GM12878 (cell line): ENCODE data around the gene KIRREL3. TPM values are rescaled to one million over a fixed set of nuclear protein-coding genes. Genes with fewer than 3 reads are reported as not detected.

Experiments used
- ATAC-seq: fragments of 200-7000 bp; cut with Tn5 transposase; 3 replicates; pipeline ENCODE4 v1.9.1; 2020; ENCODE audit warnings: mild to moderate bottlenecking, moderate library complexity
- BruUV-seq: library from RNA; stranded (reverse); fragments of 400-500 nt; replicated peaks from 2 replicates; lab custom pipeline; 2021; lab: Mats Ljungman, UMichigan
- CTCF ChIA-PET: fragments of 300-600 bp; sonication (Branson Sonifier 250); formaldehyde crosslinking; extraction: SDS; loops from one replicate; lab custom pipeline; 2021; ENCODE audit warnings: inconsistent platforms; lab: Yijun Ruan, JAX
- POLR2A ChIA-PET: fragments of 350-600 bp; formaldehyde crosslinking; extraction: SDS; loops from one replicate; lab custom pipeline; 2021; ENCODE audit warnings: inconsistent platforms; lab: Charles Lee
- RAD21 ChIA-PET: fragments of 300-600 bp; sonication (Branson Sonifier 250); formaldehyde crosslinking; loops from one replicate; lab custom pipeline; 2023; ENCODE audit warnings: antibody characterized with exemption; ENCODE audit not compliant: unreplicated experiment; lab: Charles Lee
- SMC1A ChIA-PET: fragments of 300-600 bp; sonication (Branson Sonifier 250); formaldehyde crosslinking; loops from one replicate; lab custom pipeline; 2023; ENCODE audit not compliant: unreplicated experiment, uncharacterized antibody; lab: Charles Lee
- DNase-seq: peaks from one replicate; pipeline ENCODE4 v3.0.0-alpha.2; 2011; ENCODE audit warnings: low read depth, low spot score
- FAIRE-seq: peaks from 3 replicates; lab custom pipeline; 2011; peaks lifted over from hg19 to GRCh38; lab: Jason Lieb, UNC
- H2AFZ ChIP-seq: 2 replicates; pipeline ENCODE4 v1.6.0; 2011; ENCODE audit warnings: low read depth, low read length, control low read depth; ENCODE audit not compliant: control insufficient read depth
- H3K27ac ChIP-seq: 2 replicates; pipeline ENCODE4 v1.5.1; 2011; ENCODE audit warnings: control low read depth; ENCODE audit not compliant: control insufficient read depth, insufficient read depth
- H3K27me3 ChIP-seq, 2 experiments: replicated peaks in 1 of 2; 2 replicates each; pipeline versions ENCODE4 v1.6.0 to v1.6.1; 2011; ENCODE audit warnings: low read length in 1 of 2; ENCODE audit not compliant: control insufficient read depth in 2 of 2, insufficient read depth in 2 of 2
- H3K36me3 ChIP-seq, 2 experiments: 2 replicates each; pipeline ENCODE4 v1.5.1; 2011; ENCODE audit warnings: low read length in 1 of 2; ENCODE audit not compliant: control insufficient read depth in 2 of 2, insufficient read depth in 2 of 2
- H3K4me1 ChIP-seq: 2 replicates; pipeline ENCODE4 v1.6.1; 2011; ENCODE audit warnings: mild to moderate bottlenecking, low read length, moderate library complexity, mixed read lengths; ENCODE audit not compliant: control insufficient read depth, insufficient read depth
- H3K4me2 ChIP-seq: 2 replicates; pipeline ENCODE4 v1.6.0; 2011; ENCODE audit warnings: control low read depth; ENCODE audit not compliant: control insufficient read depth, insufficient read depth
- H3K4me3 ChIP-seq: fragments of 200-600 bp; sonication (generic); 2 replicates; pipeline ENCODE4 v1.5.1; 2016
- H3K79me2 ChIP-seq: 2 replicates; pipeline ENCODE4 v1.6.0; 2011; ENCODE audit warnings: low read length; ENCODE audit not compliant: control insufficient read depth, insufficient read depth
- H3K9ac ChIP-seq: 2 replicates; pipeline ENCODE4 v1.8.0; 2011; ENCODE audit warnings: low read length, control low read depth, mixed read lengths; ENCODE audit not compliant: control insufficient read depth, insufficient read depth
- H3K9me3 ChIP-seq: replicated peaks from 3 replicates; pipeline ENCODE4 v1.5.1; 2011; ENCODE audit warnings: mild to moderate bottlenecking, low read length; ENCODE audit not compliant: control insufficient read depth, insufficient read depth
- H4K20me1 ChIP-seq: 2 replicates; pipeline ENCODE4 v1.6.0; 2011; ENCODE audit not compliant: control insufficient read depth, insufficient read depth
- ATF7 ChIP-seq: fragments of 450-650 bp; IDR thresholded peaks from 2 replicates; pipeline ENCODE4 v1.6.1; 2016; ENCODE audit warnings: low read depth, mild to moderate bottlenecking
- BRCA1 ChIP-seq: IDR thresholded peaks from 2 replicates; pipeline ENCODE4 v1.6.1; 2011; ENCODE audit warnings: low read depth, low read length, improper control_type of control experiment
- FOS ChIP-seq: IDR thresholded peaks from 3 replicates; pipeline ENCODE4 v1.6.1; 2011; ENCODE audit warnings: borderline replicate concordance; ENCODE audit not compliant: insufficient read length; ENCODE audit errors: extremely low read depth
- NBN ChIP-seq: fragments of 450-650 bp; IDR thresholded peaks from 2 replicates; pipeline ENCODE4 v1.6.1; 2016
- PAX8 ChIP-seq: fragments of 450-650 bp; IDR thresholded peaks from 2 replicates; pipeline ENCODE4 v1.6.1; 2017; ENCODE audit warnings: mild to moderate bottlenecking, moderate library complexity
- POLR2AphosphoS2 ChIP-seq: IDR thresholded peaks from 2 replicates; pipeline ENCODE4 v1.6.1; 2011; ENCODE audit warnings: low read depth, mild to moderate bottlenecking, low read length, improper control_type of control experiment, moderate library complexity
- RELA ChIP-seq: fragments of 450-650 bp; IDR thresholded peaks from 2 replicates; pipeline ENCODE4 v1.8.0; 2014; ENCODE audit warnings: borderline replicate concordance; ENCODE audit not compliant: partially characterized antibody
- YY1 ChIP-seq: IDR thresholded peaks from 2 replicates; pipeline ENCODE4 v1.6.1; 2011; ENCODE audit warnings: low read depth, mild to moderate bottlenecking, low read length
- WGBS: methylation state at CpG from one replicate; pipeline ENCODE4 v1.1.6; 2016; ENCODE audit warnings: low lambda C conversion rate; ENCODE audit not compliant: insufficient replicate concordance, insufficient coverage; ENCODE audit errors: missing lambda C conversion rate; 5-methylcytosine and 5-hydroxymethylcytosine counted together
- in situ Hi-C: fragments of 300-500 bp; cut with MboI; formaldehyde crosslinking; loops from 9 replicates; pipeline ENCODE4 v1.14.3; 2018; ENCODE audit warnings: mixed read lengths
- intact Hi-C: fragments of 100-400 bp; cut with micrococcal nuclease; formaldehyde crosslinking; loops from one replicate; pipeline ENCODE4 v1.14.2; 2022; ENCODE audit not compliant: unreplicated experiment
- polyA plus RNA-seq, 11 experiments: library from polyadenylated mRNA; depleted of rRNA in 4 of 11; unstranded in 6 of 11; stranded (reverse) in 5 of 11; fragments of >200 nt; fragmentation: Nextera tagmentation in 4 of 11; fragmentation: Illumina TruSeq in 1 of 11; extraction: Ambion mirVana in 4 of 11; extraction: Trizol in 1 of 11; gene quantifications; 1 replicate in 1 of 11; 2 replicates in 10 of 11; pipeline versions ENCODE4 v1.2.1 to v1.2.3, GENCODE V29; 2011 to 2016; ENCODE audit warnings: inconsistent platforms in 2 of 11, missing spikeins in 2 of 11, low read depth in 1 of 11
- total RNA-seq, 4 experiments: library from RNA; depleted of rRNA in 3 of 4; stranded (reverse); fragments of >200 nt in 3 of 4; fragmentation: Illumina TruSeq in 1 of 4; extraction: Trizol in 1 of 4; gene quantifications; 2 replicates each; pipeline versions ENCODE4 v1.2.1 to v1.2.3, GENCODE V29; 2013 to 2021
- TF ChIP-seq, protein P1 (sequence below): fragments of 450-650 bp; conservative IDR thresholded peaks from 2 replicates; pipeline ENCODE4 v1.6.1; 2017; ENCODE audit warnings: mild to moderate bottlenecking, moderate library complexity
- TF ChIP-seq, protein P2 (sequence below): fragments of 450-650 bp; IDR thresholded peaks from 2 replicates; pipeline ENCODE4 v1.6.1; 2017; ENCODE audit warnings: low read depth, mild to moderate bottlenecking, moderate library complexity

KIRREL3 gene
- total and polyA plus RNA-seq, 10 of the 15 experiments (the other 5 are each of a cell fraction or from before 2014, with no cell fraction given), result under 0.01 TPM; not detected in 9

DNA sequence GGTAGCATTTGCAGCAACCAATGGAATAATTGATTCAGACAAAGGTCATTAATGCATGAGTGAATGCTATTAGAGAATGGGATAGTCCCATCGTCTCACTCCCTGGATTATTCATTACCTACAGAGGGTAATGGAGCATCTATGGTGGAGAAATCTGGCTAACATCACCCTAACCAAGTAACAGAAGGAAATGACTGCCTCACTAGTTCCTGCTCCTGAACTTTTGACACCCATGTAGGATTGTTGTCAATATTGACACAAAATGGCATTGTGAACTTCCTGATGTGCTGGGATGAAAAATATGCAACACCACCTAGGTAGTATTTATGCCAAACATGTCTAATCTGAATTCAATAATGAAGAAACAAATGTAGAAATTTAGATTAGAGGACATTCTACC lies 44.0 kb upstream of the KIRREL3 start:
- POLR2A ChIA-PET, result no interaction called here
- Histone ChIP-seq H3K27me3 (peaks cover 0 to 2% of the 10 kb centered on the region in 2 experiments; a peak in 2 of 4 replicates), H3K4me3 (no peak overlapping the region), H3K36me3 (no peaks in the 10 kb centered on the region), H3K27ac (no peak overlapping the region), H3K9me3 (no peaks in the 10 kb centered on the region), H3K9ac (no peak overlapping the region), H2AFZ (no peak overlapping the region), H3K4me1 (no peaks in the 10 kb centered on the region), H4K20me1 (no peaks in the 10 kb centered on the region), H3K4me2 (no peak overlapping the region), H3K79me2 (no peaks in the 10 kb centered on the region)
- RAD21 ChIA-PET, result no interaction called here
- in situ Hi-C loops, result no loop called here
- CTCF ChIA-PET, result no interaction called here
- 0% methylated on average over 1 of the region's 1 CpG for WGBS
- SMC1A ChIA-PET, result no interaction called here
- TF ChIP-seq NBN (no peak), BRCA1 (no peak), FOS (no peak), POLR2AphosphoS2 (no peak), RELA (no peak), ATF7 (no peak), YY1 (no peak), PAX8 (no peak)
- TF ChIP-seq, protein P1, sequence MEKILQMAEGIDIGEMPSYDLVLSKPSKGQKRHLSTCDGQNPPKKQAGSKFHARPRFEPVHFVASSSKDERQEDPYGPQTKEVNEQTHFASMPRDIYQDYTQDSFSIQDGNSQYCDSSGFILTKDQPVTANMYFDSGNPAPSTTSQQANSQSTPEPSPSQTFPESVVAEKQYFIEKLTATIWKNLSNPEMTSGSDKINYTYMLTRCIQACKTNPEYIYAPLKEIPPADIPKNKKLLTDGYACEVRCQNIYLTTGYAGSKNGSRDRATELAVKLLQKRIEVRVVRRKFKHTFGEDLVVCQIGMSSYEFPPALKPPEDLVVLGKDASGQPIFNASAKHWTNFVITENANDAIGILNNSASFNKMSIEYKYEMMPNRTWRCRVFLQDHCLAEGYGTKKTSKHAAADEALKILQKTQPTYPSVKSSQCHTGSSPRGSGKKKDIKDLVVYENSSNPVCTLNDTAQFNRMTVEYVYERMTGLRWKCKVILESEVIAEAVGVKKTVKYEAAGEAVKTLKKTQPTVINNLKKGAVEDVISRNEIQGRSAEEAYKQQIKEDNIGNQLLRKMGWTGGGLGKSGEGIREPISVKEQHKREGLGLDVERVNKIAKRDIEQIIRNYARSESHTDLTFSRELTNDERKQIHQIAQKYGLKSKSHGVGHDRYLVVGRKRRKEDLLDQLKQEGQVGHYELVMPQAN, result no peak
- TF ChIP-seq, protein P2, sequence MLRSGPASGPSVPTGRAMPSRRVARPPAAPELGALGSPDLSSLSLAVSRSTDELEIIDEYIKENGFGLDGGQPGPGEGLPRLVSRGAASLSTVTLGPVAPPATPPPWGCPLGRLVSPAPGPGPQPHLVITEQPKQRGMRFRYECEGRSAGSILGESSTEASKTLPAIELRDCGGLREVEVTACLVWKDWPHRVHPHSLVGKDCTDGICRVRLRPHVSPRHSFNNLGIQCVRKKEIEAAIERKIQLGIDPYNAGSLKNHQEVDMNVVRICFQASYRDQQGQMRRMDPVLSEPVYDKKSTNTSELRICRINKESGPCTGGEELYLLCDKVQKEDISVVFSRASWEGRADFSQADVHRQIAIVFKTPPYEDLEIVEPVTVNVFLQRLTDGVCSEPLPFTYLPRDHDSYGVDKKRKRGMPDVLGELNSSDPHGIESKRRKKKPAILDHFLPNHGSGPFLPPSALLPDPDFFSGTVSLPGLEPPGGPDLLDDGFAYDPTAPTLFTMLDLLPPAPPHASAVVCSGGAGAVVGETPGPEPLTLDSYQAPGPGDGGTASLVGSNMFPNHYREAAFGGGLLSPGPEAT, result no peak
- DNase-seq, result no peak
- ATAC-seq, result no peak
- BruUV-seq, result no TSS peak
- FAIRE-seq, result no peak
- intact Hi-C loops, result no loop called here
